HL-60 (cell line): ENCODE data around the gene BPIFA3.

Experiments
- DNase-seq, 2 experiments: peaks; one replicate each; pipeline ENCODE4 v3.0.0-alpha.2; 2010 to 2020; ENCODE audit warnings: low read depth in 1 of 2, low spot score in 1 of 2
- H3K27ac ChIP-seq: fragments of 250-450 bp; sonication (Bioruptor Pico); replicated peaks from 2 replicates; pipeline ENCODE4 v1.5.1; 2020; ENCODE audit warnings: mild to moderate bottlenecking, moderate library complexity
- H3K27me3 ChIP-seq: fragments of 250-450 bp; sonication (Bioruptor Pico); 2 replicates; pipeline ENCODE4 v1.5.1; 2021; ENCODE audit warnings: mild to moderate bottlenecking, moderate library complexity; ENCODE audit not compliant: insufficient read depth, poor library complexity, severe bottlenecking
- H3K4me3 ChIP-seq: replicated peaks from 2 replicates; pipeline ENCODE4 v1.5.1; 2011; ENCODE audit warnings: mild to moderate bottlenecking, control low read depth, low read length; ENCODE audit not compliant: insufficient read depth
- GABPA ChIP-seq: IDR thresholded peaks from 2 replicates; pipeline ENCODE4 v1.6.1; 2012; ENCODE audit warnings: low read depth
- POLR2AphosphoS5 ChIP-seq: IDR thresholded peaks from 2 replicates; pipeline ENCODE4 v1.6.1; 2012; ENCODE audit warnings: low read depth
- SPI1 ChIP-seq: IDR thresholded peaks from 2 replicates; pipeline ENCODE4 v1.6.1; 2012; ENCODE audit warnings: low read depth, mild to moderate bottlenecking, borderline replicate concordance
- TF ChIP-seq, protein P1 (sequence below): IDR thresholded peaks from one replicate; pipeline ENCODE4 v1.5.1; 2011; ENCODE audit warnings: low read length, control low read depth, inconsistent platforms; ENCODE audit not compliant: insufficient read depth
- TF ChIP-seq, protein P2 (sequence below): IDR thresholded peaks from 2 replicates; pipeline ENCODE4 v1.6.1; 2012; ENCODE audit warnings: low read depth; ENCODE audit not compliant: insufficient replicate concordance

BPIFA3 gene

GRCh38 chr20:33267701-33268100, 50.5 kb downstream of the BPIFA3 start:
- DNase-seq = peak; percentile 51 to 83
- H3K4me3 ChIP-seq = no peak overlapping the region
- no peaks in the 10 kb centered on the region for H3K27me3 ChIP-seq
- peak; percentile 90 for TF ChIP-seq SPI1
- TF ChIP-seq, protein P1, sequence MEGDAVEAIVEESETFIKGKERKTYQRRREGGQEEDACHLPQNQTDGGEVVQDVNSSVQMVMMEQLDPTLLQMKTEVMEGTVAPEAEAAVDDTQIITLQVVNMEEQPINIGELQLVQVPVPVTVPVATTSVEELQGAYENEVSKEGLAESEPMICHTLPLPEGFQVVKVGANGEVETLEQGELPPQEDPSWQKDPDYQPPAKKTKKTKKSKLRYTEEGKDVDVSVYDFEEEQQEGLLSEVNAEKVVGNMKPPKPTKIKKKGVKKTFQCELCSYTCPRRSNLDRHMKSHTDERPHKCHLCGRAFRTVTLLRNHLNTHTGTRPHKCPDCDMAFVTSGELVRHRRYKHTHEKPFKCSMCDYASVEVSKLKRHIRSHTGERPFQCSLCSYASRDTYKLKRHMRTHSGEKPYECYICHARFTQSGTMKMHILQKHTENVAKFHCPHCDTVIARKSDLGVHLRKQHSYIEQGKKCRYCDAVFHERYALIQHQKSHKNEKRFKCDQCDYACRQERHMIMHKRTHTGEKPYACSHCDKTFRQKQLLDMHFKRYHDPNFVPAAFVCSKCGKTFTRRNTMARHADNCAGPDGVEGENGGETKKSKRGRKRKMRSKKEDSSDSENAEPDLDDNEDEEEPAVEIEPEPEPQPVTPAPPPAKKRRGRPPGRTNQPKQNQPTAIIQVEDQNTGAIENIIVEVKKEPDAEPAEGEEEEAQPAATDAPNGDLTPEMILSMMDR = no peak
- H3K27ac ChIP-seq = peak overlapping the region; percentile 11; the same call in 1 of the 2 replicates

GRCh38 chr20:33272155-33272873, 55.2 kb downstream of the BPIFA3 start:
- DNase-seq = no peak

DNA sequence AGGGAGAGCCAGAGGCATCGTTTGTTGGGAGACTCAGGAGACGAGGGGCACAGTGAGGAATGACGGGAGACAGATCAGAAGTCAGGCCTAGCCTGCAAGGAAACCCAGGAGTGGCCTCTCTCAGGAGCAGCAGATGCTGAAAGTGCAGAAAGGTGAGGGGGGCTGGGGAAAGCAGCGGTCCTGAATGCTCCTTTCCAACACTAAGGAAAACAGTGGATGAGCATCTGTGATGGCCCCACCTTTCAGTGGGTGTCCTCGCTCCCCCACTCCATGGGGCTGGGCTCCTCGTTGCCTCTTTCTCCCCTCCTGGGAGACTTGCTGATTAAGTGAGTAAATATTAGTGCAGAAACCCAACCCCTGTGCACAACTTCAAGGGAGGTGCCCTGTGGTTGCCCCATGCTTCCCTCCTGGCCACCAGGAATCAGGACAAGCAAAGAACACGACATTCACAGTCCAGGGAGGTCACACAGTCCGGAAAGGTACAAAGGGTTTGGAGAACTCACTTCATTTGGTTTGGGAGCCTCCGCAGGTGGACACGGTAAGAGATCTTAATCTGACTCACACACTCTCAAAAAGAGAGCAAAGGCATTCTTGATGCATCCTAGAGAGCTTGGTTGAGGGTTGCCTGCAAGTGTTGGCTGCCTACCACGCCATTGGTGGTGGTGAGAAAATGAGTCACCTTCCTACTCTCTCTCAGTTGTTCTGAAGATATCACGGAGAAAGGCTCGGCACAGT, 56.1 kb downstream of the BPIFA3 start:
- H3K27ac ChIP-seq = no peak overlapping the region
- no peak for TF ChIP-seq SPI1
- TF ChIP-seq, protein P2, sequence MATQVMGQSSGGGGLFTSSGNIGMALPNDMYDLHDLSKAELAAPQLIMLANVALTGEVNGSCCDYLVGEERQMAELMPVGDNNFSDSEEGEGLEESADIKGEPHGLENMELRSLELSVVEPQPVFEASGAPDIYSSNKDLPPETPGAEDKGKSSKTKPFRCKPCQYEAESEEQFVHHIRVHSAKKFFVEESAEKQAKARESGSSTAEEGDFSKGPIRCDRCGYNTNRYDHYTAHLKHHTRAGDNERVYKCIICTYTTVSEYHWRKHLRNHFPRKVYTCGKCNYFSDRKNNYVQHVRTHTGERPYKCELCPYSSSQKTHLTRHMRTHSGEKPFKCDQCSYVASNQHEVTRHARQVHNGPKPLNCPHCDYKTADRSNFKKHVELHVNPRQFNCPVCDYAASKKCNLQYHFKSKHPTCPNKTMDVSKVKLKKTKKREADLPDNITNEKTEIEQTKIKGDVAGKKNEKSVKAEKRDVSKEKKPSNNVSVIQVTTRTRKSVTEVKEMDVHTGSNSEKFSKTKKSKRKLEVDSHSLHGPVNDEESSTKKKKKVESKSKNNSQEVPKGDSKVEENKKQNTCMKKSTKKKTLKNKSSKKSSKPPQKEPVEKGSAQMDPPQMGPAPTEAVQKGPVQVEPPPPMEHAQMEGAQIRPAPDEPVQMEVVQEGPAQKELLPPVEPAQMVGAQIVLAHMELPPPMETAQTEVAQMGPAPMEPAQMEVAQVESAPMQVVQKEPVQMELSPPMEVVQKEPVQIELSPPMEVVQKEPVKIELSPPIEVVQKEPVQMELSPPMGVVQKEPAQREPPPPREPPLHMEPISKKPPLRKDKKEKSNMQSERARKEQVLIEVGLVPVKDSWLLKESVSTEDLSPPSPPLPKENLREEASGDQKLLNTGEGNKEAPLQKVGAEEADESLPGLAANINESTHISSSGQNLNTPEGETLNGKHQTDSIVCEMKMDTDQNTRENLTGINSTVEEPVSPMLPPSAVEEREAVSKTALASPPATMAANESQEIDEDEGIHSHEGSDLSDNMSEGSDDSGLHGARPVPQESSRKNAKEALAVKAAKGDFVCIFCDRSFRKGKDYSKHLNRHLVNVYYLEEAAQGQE = no peak
- no peak for TF ChIP-seq GABPA
- no peak overlapping the region for H3K4me3 ChIP-seq
- no peak for DNase-seq
- no peaks in the 10 kb centered on the region for H3K27me3 ChIP-seq

More at GRCh38 chr20:33272155-33272873, 55.2 kb downstream of the BPIFA3 start:
- TF ChIP-seq, protein P2 = no peak
- TF ChIP-seq GABPA = no peak
- TF ChIP-seq, protein P1 = no peak
- TF ChIP-seq POLR2AphosphoS5 = no peak
- TF ChIP-seq SPI1 = no peak
- no peak overlapping the region for H3K27ac ChIP-seq
- H3K27me3 ChIP-seq = no peaks in the 10 kb centered on the region
- no peak overlapping the region for H3K4me3 ChIP-seq

DNA sequence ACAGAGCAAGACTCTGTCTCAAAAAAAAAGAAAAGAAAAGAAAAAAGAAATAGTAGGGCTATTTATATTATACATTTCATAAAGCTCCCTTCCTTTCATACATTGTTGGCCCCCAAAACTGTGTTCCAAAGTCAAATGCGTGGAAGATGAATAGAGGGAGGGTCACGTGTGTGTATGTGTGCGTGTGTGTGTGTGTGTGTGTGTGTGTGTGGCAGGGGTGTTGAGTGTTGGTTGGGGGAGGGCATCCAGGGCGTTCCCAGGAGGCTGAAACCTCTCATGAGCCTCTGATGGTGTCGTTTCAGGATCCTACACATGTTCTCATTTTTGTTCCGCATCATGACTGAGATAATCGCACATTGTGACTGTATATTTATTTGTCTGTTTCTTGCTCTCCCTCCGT, 58.1 kb downstream of the BPIFA3 start:
- Histone ChIP-seq H3K27ac (no peak overlapping the region), H3K4me3 (no peak overlapping the region), H3K27me3 (no peaks in the 10 kb centered on the region)
- TF ChIP-seq, protein P1 = no peak
- TF ChIP-seq POLR2AphosphoS5 (no peak), SPI1 (no peak), GABPA (no peak)
- TF ChIP-seq, protein P2 = no peak
- DNase-seq = no peak
